ENCODE data around the gene ZNF200.

GRCh38 chr16:3195975-3196374 is 39.0 kb downstream of the ZNF200 start:
- TF ChIP-seq CTCF (IDR thresholded peaks at IDR 0.05 in 4 of 5, conservative IDR thresholded peaks at IDR 0.05 in 1 of 5): no peak
- TF ChIP-seq POLR2A (IDR thresholded peaks at IDR 0.05): no peak
